ENCODE results near the gene FAM83B. TPM values are rescaled to one million over a fixed set of nuclear protein-coding genes. Genes with fewer than 3 reads are reported as not detected.
"Not testable (repeated sequence)": the region's sequence is repeated elsewhere in the genome, so short reads cannot be mapped to it uniquely, and the experiment has no call there.

The FAM83B gene
- total RNA-seq (2014; rRNA removed): not detected in 2 replicates
- polyA plus RNA-seq (2012): not detected

- DNase-seq (ENCODE audit: low read depth): no peak
Observed at GRCh38 chr6:54846243-54846856, at the start of gene FAM83B. Gene FAM83B, plus strand, starts transcription at chr6:54846771. Its CDS starts 23,476 bp downstream, at chr6:54870247.

GRCh38 chr6:54796918-54797317 lies 49.7 kb upstream of the FAM83B start:
- DNase-seq (ENCODE audit: low read depth): not testable (repeated sequence)

- no peak for DNase-seq (ENCODE audit: low read depth)
Observed at GRCh38 chr6:54800050-54800600, 46.4 kb upstream of the FAM83B start.

- DNase-seq (ENCODE audit: low read depth): no peak
Observed at GRCh38 chr6:54801244-54801643, 45.3 kb upstream of the FAM83B start.

- peak; percentile 74 for DNase-seq (ENCODE audit: low read depth)
Observed at GRCh38 chr6:54801669-54802068, 44.9 kb upstream of the FAM83B start.

- peak; percentile 56 for DNase-seq (ENCODE audit: low read depth)
Observed at GRCh38 chr6:54802775-54803634, 43.6 kb upstream of the FAM83B start.

GRCh38 chr6:54805077-54805476 lies 41.5 kb upstream of the FAM83B start:
- DNase-seq (ENCODE audit: low read depth): no peak

- no peak for DNase-seq (ENCODE audit: low read depth)
Observed at GRCh38 chr6:54810147-54810546, 36.4 kb upstream of the FAM83B start.

GRCh38 chr6:54813892-54814291 lies 32.7 kb upstream of the FAM83B start:
- no peak for DNase-seq (ENCODE audit: low read depth)

- DNase-seq (ENCODE audit: low read depth): no peak
Observed at GRCh38 chr6:54817236-54817635, 29.3 kb upstream of the FAM83B start.

- DNase-seq (ENCODE audit: low read depth): no peak
Observed at GRCh38 chr6:54817834-54818233, 28.7 kb upstream of the FAM83B start.

GRCh38 chr6:54824225-54824624 lies 22.3 kb upstream of the FAM83B start:
- not testable (repeated sequence) for DNase-seq (ENCODE audit: low read depth)

- no peak for DNase-seq (ENCODE audit: low read depth)
Observed at GRCh38 chr6:54827010-54827409, 19.6 kb upstream of the FAM83B start.

- DNase-seq (ENCODE audit: low read depth): no peak
Observed at GRCh38 chr6:54830216-54830615, 16.4 kb upstream of the FAM83B start.

- no peak for DNase-seq (ENCODE audit: low read depth)
Observed at GRCh38 chr6:54835176-54835575, 11.4 kb upstream of the FAM83B start.

GRCh38 chr6:54846857-54847674 lies 495 bp downstream of the FAM83B start:
- no peak for DNase-seq (ENCODE audit: low read depth)

GRCh38 chr6:54847799-54848597 lies 1.4 kb downstream of the FAM83B start:
- peak; percentile 15 for DNase-seq (ENCODE audit: low read depth)

GRCh38 chr6:54850114-54850513 lies 3.5 kb downstream of the FAM83B start:
- no peak for DNase-seq (ENCODE audit: low read depth)

GRCh38 chr6:54856129-54856528 lies 9.6 kb downstream of the FAM83B start:
- DNase-seq (ENCODE audit: low read depth): no peak

GRCh38 chr6:54860132-54860531 lies 13.6 kb downstream of the FAM83B start:
- DNase-seq (ENCODE audit: low read depth): no peak

GRCh38 chr6:54860739-54861138 lies 14.2 kb downstream of the FAM83B start:
- peak; percentile 17 for DNase-seq (ENCODE audit: low read depth)

All from LHCN-M2 (cell line).